GM10248 (cell line): ENCODE data around the gene MAP2K3.

Source experiments
- CTCF ChIA-PET: fragments of 300-600 bp; sonication (Branson Sonifier 250); formaldehyde crosslinking; extraction: SDS; loops from one replicate; lab custom pipeline; 2021; ENCODE audit warnings: antibody characterized with exemption; lab: Yijun Ruan, JAX
- POLR2A ChIA-PET: fragments of 350-650 bp; sonication (Branson Sonifier 250); formaldehyde crosslinking; extraction: SDS; loops from one replicate; lab custom pipeline; 2020; ENCODE audit warnings: antibody characterized with exemption; lab: Yijun Ruan, JAX
- DNase-seq: peaks from one replicate; pipeline ENCODE4 v3.0.0; 2012; ENCODE audit errors: extremely low spot score
- CTCF ChIP-seq: IDR thresholded peaks from 2 replicates; pipeline ENCODE4 v1.5.1; 2012; ENCODE audit warnings: mild to moderate bottlenecking, low read depth; ENCODE audit errors: extremely low read depth, missing control alignments, control extremely low read depth

MAP2K3 gene

GRCh38 chr17:21269394-21269793, 15.1 kb upstream of the MAP2K3 start:
- ChIA-PET POLR2A (no interaction called here), CTCF (interaction anchor here (1.3 to 2.3 kb wide), 2 partner anchors 10 to 21 kb away, joined by 3 to 8 read pairs; no protein-coding TSS in a partner anchor)
- DNase-seq, result no peak
- no peak for TF ChIP-seq CTCF

GRCh38 chr17:21271454-21272183, 12.9 kb upstream of the MAP2K3 start:
- no peak for TF ChIP-seq CTCF
- ChIA-PET CTCF (no interaction called here), POLR2A (no interaction called here)
- DNase-seq, result no peak

- POLR2A ChIA-PET, result no interaction called here
- no peak for DNase-seq
- CTCF ChIA-PET, result no interaction called here
- no peak for TF ChIP-seq CTCF
Measured at GRCh38 chr17:21272250-21272649, 12.3 kb upstream of the MAP2K3 start.

- CTCF ChIA-PET, result no interaction called here
- POLR2A ChIA-PET, result interaction anchor here (0.6 kb wide), 1 partner anchor 9 kb away, joined by 4 read pairs; no protein-coding TSS in a partner anchor
- TF ChIP-seq CTCF, result no peak
Measured at GRCh38 chr17:21272881-21273792, 11.4 kb upstream of the MAP2K3 start.

GRCh38 chr17:21275047-21275578, 9.4 kb upstream of the MAP2K3 start:
- TF ChIP-seq CTCF, result no peak
- CTCF ChIA-PET, result interaction anchor here (0.7 to 4.8 kb wide), 5 partner anchors 12 to 238 kb away, joined by 3 to 36 read pairs (median 3); partner anchors contain the start of gene USP22
- DNase-seq, result no peak
- POLR2A ChIA-PET, result interaction anchor here (0.8 kb wide), 1 partner anchor 11 kb away, joined by 3 read pairs; no protein-coding TSS in a partner anchor

More at GRCh38 chr17:21272881-21273792, 11.4 kb upstream of the MAP2K3 start:
- no peak for DNase-seq

GRCh38 chr17:21275579-21276263, 8.8 kb upstream of the MAP2K3 start:
- ChIA-PET CTCF (interaction anchor here (0.7 to 4.8 kb wide), 7 partner anchors 11 to 237 kb away, joined by 3 to 36 read pairs (median 3); partner anchors contain the start of gene USP22), POLR2A (interaction anchor here (0.8 kb wide), 1 partner anchor 11 kb away, joined by 3 read pairs; no protein-coding TSS in a partner anchor)
- DNase-seq, result peak; percentile 98
- TF ChIP-seq CTCF, result no peak
